GM12878 (cell line): ENCODE results near the gene IRX4. TPM values are rescaled to one million over a fixed set of nuclear protein-coding genes. Genes with fewer than 3 reads are reported as not detected.

Source experiments
- ATAC-seq: fragments of 200-7000 bp; cut with Tn5 transposase; 3 replicates; pipeline ENCODE4 v1.9.1; 2020; ENCODE audit warnings: mild to moderate bottlenecking, moderate library complexity
- BruUV-seq: library from RNA; stranded (reverse); fragments of 400-500 nt; replicated peaks from 2 replicates; lab custom pipeline; 2021; lab: Mats Ljungman, UMichigan
- CTCF ChIA-PET: fragments of 300-600 bp; sonication (Branson Sonifier 250); formaldehyde crosslinking; extraction: SDS; loops from one replicate; lab custom pipeline; 2021; ENCODE audit warnings: inconsistent platforms; lab: Yijun Ruan, JAX
- POLR2A ChIA-PET: fragments of 350-600 bp; formaldehyde crosslinking; extraction: SDS; loops from one replicate; lab custom pipeline; 2021; ENCODE audit warnings: inconsistent platforms; lab: Charles Lee
- RAD21 ChIA-PET: fragments of 300-600 bp; sonication (Branson Sonifier 250); formaldehyde crosslinking; loops from one replicate; lab custom pipeline; 2023; ENCODE audit warnings: antibody characterized with exemption; ENCODE audit not compliant: unreplicated experiment; lab: Charles Lee
- SMC1A ChIA-PET: fragments of 300-600 bp; sonication (Branson Sonifier 250); formaldehyde crosslinking; loops from one replicate; lab custom pipeline; 2023; ENCODE audit not compliant: unreplicated experiment, uncharacterized antibody; lab: Charles Lee
- DNase-seq: peaks from one replicate; pipeline ENCODE4 v3.0.0-alpha.2; 2011; ENCODE audit warnings: low read depth, low spot score
- FAIRE-seq: peaks from 3 replicates; lab custom pipeline; 2011; peaks lifted over from hg19 to GRCh38; lab: Jason Lieb, UNC
- H2AFZ ChIP-seq: 2 replicates; pipeline ENCODE4 v1.6.0; 2011; ENCODE audit warnings: low read depth, low read length, control low read depth; ENCODE audit not compliant: control insufficient read depth
- H3K27ac ChIP-seq: 2 replicates; pipeline ENCODE4 v1.5.1; 2011; ENCODE audit warnings: control low read depth; ENCODE audit not compliant: control insufficient read depth, insufficient read depth
- H3K27me3 ChIP-seq, 2 experiments: replicated peaks in 1 of 2; 2 replicates each; pipeline versions ENCODE4 v1.6.0 to v1.6.1; 2011; ENCODE audit warnings: low read length in 1 of 2; ENCODE audit not compliant: control insufficient read depth in 2 of 2, insufficient read depth in 2 of 2
- H3K36me3 ChIP-seq, 2 experiments: 2 replicates each; pipeline ENCODE4 v1.5.1; 2011; ENCODE audit warnings: low read length in 1 of 2; ENCODE audit not compliant: control insufficient read depth in 2 of 2, insufficient read depth in 2 of 2
- H3K4me1 ChIP-seq: 2 replicates; pipeline ENCODE4 v1.6.1; 2011; ENCODE audit warnings: mild to moderate bottlenecking, low read length, moderate library complexity, mixed read lengths; ENCODE audit not compliant: control insufficient read depth, insufficient read depth
- H3K4me2 ChIP-seq: 2 replicates; pipeline ENCODE4 v1.6.0; 2011; ENCODE audit warnings: control low read depth; ENCODE audit not compliant: control insufficient read depth, insufficient read depth
- H3K4me3 ChIP-seq: fragments of 200-600 bp; sonication (generic); 2 replicates; pipeline ENCODE4 v1.5.1; 2016
- H3K79me2 ChIP-seq: 2 replicates; pipeline ENCODE4 v1.6.0; 2011; ENCODE audit warnings: low read length; ENCODE audit not compliant: control insufficient read depth, insufficient read depth
- H3K9ac ChIP-seq: 2 replicates; pipeline ENCODE4 v1.8.0; 2011; ENCODE audit warnings: low read length, control low read depth, mixed read lengths; ENCODE audit not compliant: control insufficient read depth, insufficient read depth
- H3K9me3 ChIP-seq: replicated peaks from 3 replicates; pipeline ENCODE4 v1.5.1; 2011; ENCODE audit warnings: mild to moderate bottlenecking, low read length; ENCODE audit not compliant: control insufficient read depth, insufficient read depth
- H4K20me1 ChIP-seq: 2 replicates; pipeline ENCODE4 v1.6.0; 2011; ENCODE audit not compliant: control insufficient read depth, insufficient read depth
- BACH1 ChIP-seq: fragments of 450-650 bp; IDR thresholded peaks from 2 replicates; pipeline ENCODE4 v1.6.1; 2017; ENCODE audit warnings: mild to moderate bottlenecking, borderline replicate concordance
- CHD1 ChIP-seq: IDR thresholded peaks from 2 replicates; pipeline ENCODE4 v1.6.1; 2012; ENCODE audit warnings: low read depth, low read length, improper control_type of control experiment
- CHD2 ChIP-seq: IDR thresholded peaks from 2 replicates; pipeline ENCODE4 v1.6.1; 2011; ENCODE audit warnings: low read depth, low read length, improper control_type of control experiment, borderline replicate concordance
- E2F8 ChIP-seq: fragments of 450-650 bp; IDR thresholded peaks from 2 replicates; pipeline ENCODE4 v1.6.1; 2018; ENCODE audit warnings: mild to moderate bottlenecking, low read depth, moderate library complexity; ENCODE audit not compliant: partially characterized antibody
- HCFC1 ChIP-seq: fragments of 150-350 bp; IDR thresholded peaks from 2 replicates; pipeline ENCODE4 v1.6.1; 2014; ENCODE audit warnings: low read length
- MTA3 ChIP-seq: IDR thresholded peaks from 2 replicates; pipeline ENCODE4 v1.6.1; 2012; ENCODE audit warnings: low read length, inconsistent platforms, borderline replicate concordance
- NFYB ChIP-seq: IDR thresholded peaks from 2 replicates; pipeline ENCODE4 v1.6.1; 2011; ENCODE audit warnings: low read depth, mild to moderate bottlenecking, low read length, improper control_type of control experiment, moderate library complexity; ENCODE audit not compliant: insufficient read depth
- NR2F1 ChIP-seq: fragments of 450-650 bp; conservative IDR thresholded peaks from 2 replicates; pipeline ENCODE4 v1.6.1; 2017; ENCODE audit warnings: mild to moderate bottlenecking
- RELA ChIP-seq: fragments of 450-650 bp; IDR thresholded peaks from 2 replicates; pipeline ENCODE4 v1.8.0; 2014; ENCODE audit warnings: borderline replicate concordance; ENCODE audit not compliant: partially characterized antibody
- SMARCA5 ChIP-seq: fragments of 450-650 bp; IDR thresholded peaks from 2 replicates; pipeline ENCODE4 v1.6.1; 2017; ENCODE audit warnings: mild to moderate bottlenecking
- SP1 ChIP-seq: IDR thresholded peaks from one replicate; pipeline ENCODE4 v1.6.1; 2011; ENCODE audit warnings: low read depth, low read length
- YY1 ChIP-seq: IDR thresholded peaks from 2 replicates; pipeline ENCODE4 v1.6.1; 2011; ENCODE audit warnings: low read depth, mild to moderate bottlenecking, low read length
- ZBTB11 ChIP-seq: fragments of 450-650 bp; formaldehyde crosslinking; IDR thresholded peaks from 2 replicates; pipeline ENCODE4 v1.5.0; 2022; ENCODE audit warnings: mild to moderate bottlenecking, missing genetic modification characterization
- ZNF24 ChIP-seq: fragments of 450-650 bp; IDR thresholded peaks from 2 replicates; pipeline ENCODE4 v1.6.1; 2017; ENCODE audit warnings: antibody characterized with exemption, mild to moderate bottlenecking
- ZSCAN29 ChIP-seq: fragments of 450-650 bp; IDR thresholded peaks from 2 replicates; pipeline ENCODE4 v1.6.1; 2017; ENCODE audit warnings: mild to moderate bottlenecking, moderate library complexity
- WGBS: methylation state at CpG from one replicate; pipeline ENCODE4 v1.1.6; 2016; ENCODE audit warnings: low lambda C conversion rate; ENCODE audit not compliant: insufficient replicate concordance, insufficient coverage; ENCODE audit errors: missing lambda C conversion rate; 5-methylcytosine and 5-hydroxymethylcytosine counted together
- in situ Hi-C: fragments of 300-500 bp; cut with MboI; formaldehyde crosslinking; loops from 9 replicates; pipeline ENCODE4 v1.14.3; 2018; ENCODE audit warnings: mixed read lengths
- intact Hi-C: fragments of 100-400 bp; cut with micrococcal nuclease; formaldehyde crosslinking; loops from one replicate; pipeline ENCODE4 v1.14.2; 2022; ENCODE audit not compliant: unreplicated experiment
- polyA plus RNA-seq, 11 experiments: library from polyadenylated mRNA; depleted of rRNA in 4 of 11; unstranded in 6 of 11; stranded (reverse) in 5 of 11; fragments of >200 nt; fragmentation: Nextera tagmentation in 4 of 11; fragmentation: Illumina TruSeq in 1 of 11; extraction: Ambion mirVana in 4 of 11; extraction: Trizol in 1 of 11; gene quantifications; 1 replicate in 1 of 11; 2 replicates in 10 of 11; pipeline versions ENCODE4 v1.2.1 to v1.2.3, GENCODE V29; 2011 to 2016; ENCODE audit warnings: inconsistent platforms in 2 of 11, missing spikeins in 2 of 11, low read depth in 1 of 11
- total RNA-seq, 4 experiments: library from RNA; depleted of rRNA in 3 of 4; stranded (reverse); fragments of >200 nt in 3 of 4; fragmentation: Illumina TruSeq in 1 of 4; extraction: Trizol in 1 of 4; gene quantifications; 2 replicates each; pipeline versions ENCODE4 v1.2.1 to v1.2.3, GENCODE V29; 2013 to 2021

The IRX4 gene
- total and polyA plus RNA-seq, 10 of the 15 experiments (the other 5 are each of a cell fraction or from before 2014, with no cell fraction given) = not detected

GRCh38 chr5:1885404-1885755, 2.7 kb upstream of the IRX4 start (continued):
- no peak for TF ChIP-seq ZSCAN29
- no peak for TF ChIP-seq ZNF24
- no peak for TF ChIP-seq RELA
- TF ChIP-seq NR2F1 = no peak
- no peak for TF ChIP-seq E2F8

DNA sequence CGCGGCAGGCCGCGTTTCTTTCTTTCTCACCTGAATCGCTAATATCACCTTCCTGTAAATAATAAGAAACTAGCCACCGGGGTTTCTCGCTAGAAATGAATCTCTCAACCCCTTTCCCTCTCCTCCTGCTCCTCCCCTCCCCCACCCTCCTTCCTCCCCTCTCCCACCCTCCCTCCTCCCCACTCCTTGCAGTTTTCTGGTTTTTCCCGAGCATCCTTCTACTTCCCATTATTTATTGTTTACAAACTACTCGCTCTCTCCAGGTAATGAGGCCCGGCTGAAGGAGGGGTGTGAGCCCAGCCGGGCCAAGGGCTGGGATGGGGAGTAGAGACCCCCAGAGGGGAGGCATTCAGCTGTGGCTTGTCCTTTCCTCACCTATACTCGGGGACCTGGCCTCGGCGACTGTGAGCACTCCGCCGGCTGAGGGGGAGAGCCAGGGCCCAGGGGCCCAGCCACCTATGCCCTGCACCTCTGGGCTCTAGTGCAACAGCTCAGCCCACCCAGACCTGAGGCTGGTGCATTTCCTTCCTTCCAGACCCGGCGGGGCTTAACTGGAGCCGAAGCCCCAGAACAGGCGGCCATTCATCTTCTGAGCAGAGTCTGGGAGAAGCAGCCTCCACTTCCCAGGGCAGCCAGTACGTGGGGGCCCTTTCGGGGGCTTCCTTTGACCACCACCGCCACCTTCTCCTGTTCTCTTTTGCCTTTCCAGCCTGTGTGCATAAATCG, 2.1 kb upstream of the IRX4 start:
- intact Hi-C loops = no loop called here
- Histone ChIP-seq H3K4me3 (no peak overlapping the region), H4K20me1 (no peaks in the 10 kb centered on the region), H3K9me3 (no peaks in the 10 kb centered on the region; the same call in 2 of the 3 replicates), H3K79me2 (no peaks in the 10 kb centered on the region), H3K9ac (no peak overlapping the region), H3K4me1 (no peaks in the 10 kb centered on the region), H3K36me3 (no peaks in the 10 kb centered on the region), H3K27me3 (peaks cover 6 to 10% of the 10 kb centered on the region in 2 experiments; a peak in 3 of 4 replicates), H3K4me2 (no peak overlapping the region), H2AFZ (no peak overlapping the region), H3K27ac (no peak overlapping the region)
- CTCF ChIA-PET = no interaction called here
- SMC1A ChIA-PET = no interaction called here
- POLR2A ChIA-PET = no interaction called here
- BruUV-seq = no TSS peak
- DNase-seq (no peak), FAIRE-seq (no peak), ATAC-seq (no peak)
- in situ Hi-C loops = no loop called here
- RAD21 ChIA-PET = no interaction called here
- 17% methylated on average over 23 of the region's 24 CpGs for WGBS
- TF ChIP-seq SP1 (no peak), HCFC1 (no peak), SMARCA5 (no peak), ZBTB11 (no peak), MTA3 (no peak), YY1 (no peak), CHD1 (no peak), CHD2 (no peak), NFYB (no peak), BACH1 (no peak)
